IPS DF 19.7 (cell line): ENCODE results near the gene IL5.
"Not testable (repeated sequence)": the region's sequence is repeated elsewhere in the genome, so short reads cannot be mapped to it uniquely, and the experiment has no call there.

ENCODE experiments used
- DNase-seq: peaks from one replicate; pipeline ENCODE4 v3.0.0-alpha.2; 2013; ENCODE audit warnings: low read depth, low spot score

The IL5 gene

DNA sequence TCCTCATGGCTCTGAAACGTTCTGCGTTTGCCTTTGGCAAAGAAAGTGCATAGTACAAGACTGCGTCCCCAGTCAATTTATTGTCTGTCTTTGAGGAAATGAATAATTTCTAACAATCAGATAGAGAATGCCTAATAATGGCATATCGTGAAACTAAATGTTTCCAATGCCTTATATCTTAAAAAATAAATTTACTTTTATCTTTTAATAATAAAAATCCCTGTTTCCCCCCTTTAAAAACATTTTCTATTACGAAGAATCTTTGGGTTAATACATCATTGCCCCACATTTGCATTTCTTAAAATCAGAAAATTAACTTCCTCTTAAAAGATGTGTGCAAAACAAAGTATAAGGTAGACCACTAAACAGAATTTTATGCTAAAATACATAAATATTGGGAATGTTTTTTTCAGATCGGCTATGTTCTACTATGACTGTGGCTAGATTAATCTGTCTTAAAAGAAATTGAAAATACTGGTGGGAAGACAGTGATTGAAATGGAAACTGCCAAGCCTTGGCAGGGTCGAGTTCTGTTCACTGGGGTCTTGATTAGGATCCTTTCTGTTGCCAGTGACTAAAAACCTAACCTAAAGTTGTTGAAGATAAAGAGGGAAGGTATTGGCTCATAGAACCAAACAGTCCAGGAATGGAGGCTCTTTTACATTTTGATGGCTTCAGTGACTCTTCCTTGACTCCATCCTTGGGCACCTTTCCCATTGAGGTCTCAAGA lies at the start of gene IL5:
Gene IL5 (minus strand): TSS at position 51 of the 730 bp plus-strand sequence. CDS start 44 bp downstream, at position 7.
- no peak for DNase-seq

DNA sequence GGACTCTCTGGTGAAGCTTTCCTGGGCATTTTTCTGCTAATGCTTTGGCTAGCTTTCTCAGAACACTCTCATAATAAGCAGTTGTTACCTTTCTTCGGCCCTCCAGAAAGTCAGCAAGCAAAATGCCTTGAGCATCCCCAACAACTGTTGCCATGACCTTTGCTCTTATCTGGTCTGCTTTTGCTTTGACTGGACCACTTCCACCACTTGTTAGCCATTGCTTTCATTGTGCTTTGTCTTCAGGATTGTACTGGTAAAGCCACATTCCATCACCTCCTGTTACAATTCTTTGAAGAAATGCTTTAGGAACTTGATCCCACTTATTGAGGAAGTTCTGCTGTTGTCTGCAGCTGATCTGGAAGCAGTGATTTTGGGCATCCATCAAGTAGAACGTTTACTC lies 49.2 kb upstream of the IL5 start:
- DNase-seq, result no peak

DNA sequence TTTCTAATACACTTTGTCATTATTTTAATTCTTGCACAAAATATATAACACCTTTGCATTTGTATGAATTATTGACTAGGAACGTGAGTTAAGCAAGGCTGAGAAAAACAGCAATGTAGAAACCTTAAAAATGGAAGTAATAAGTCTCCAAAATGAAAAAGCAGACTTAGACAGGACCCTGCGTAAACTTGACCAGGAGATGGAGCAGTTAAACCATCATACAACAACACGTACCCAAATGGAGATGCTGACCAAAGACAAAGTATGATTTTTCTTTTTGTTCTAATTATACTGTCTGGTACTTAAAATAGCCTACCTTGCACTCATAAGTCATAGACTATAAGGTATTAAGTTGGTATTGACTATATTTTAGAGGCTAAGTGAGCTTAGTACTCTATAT lies 47.8 kb upstream of the IL5 start:
- DNase-seq, result no peak

DNA sequence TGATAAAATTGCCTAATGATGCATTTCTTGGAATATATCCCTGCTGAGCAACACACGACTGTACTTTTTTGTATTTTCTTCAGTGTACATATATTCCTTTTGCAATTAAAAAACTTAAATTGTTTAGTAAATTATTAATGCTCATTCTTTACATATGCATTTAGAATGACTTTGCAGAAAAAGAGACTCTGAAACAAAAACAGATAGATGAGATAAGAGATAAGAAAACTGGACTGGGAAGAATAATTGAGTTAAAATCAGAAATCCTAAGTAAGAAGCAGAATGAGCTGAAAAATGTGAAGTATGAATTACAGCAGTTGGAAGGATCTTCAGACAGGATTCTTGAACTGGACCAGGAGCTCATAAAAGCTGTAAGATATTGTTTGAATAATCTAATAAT lies 46.1 kb upstream of the IL5 start:
- no peak for DNase-seq

DNA sequence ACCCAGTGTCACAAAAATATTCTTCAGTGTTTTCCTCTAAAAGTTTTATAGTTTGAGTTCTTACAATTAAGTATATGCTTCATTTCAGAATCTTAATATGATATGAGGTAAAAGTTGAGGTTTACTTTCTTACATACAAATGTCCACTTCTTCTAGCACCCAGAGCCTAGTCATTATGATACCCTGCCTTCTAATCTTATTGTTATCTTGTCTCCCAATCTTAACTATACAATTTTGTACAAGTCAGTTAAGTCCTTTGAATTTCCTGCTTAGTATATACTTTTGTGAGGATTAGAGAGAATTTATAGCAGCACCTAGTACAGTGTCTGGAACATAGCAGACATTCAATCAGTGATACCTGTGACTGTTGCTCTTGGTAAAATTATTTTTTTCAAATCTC lies 42.7 kb upstream of the IL5 start:
- no peak for DNase-seq

DNA sequence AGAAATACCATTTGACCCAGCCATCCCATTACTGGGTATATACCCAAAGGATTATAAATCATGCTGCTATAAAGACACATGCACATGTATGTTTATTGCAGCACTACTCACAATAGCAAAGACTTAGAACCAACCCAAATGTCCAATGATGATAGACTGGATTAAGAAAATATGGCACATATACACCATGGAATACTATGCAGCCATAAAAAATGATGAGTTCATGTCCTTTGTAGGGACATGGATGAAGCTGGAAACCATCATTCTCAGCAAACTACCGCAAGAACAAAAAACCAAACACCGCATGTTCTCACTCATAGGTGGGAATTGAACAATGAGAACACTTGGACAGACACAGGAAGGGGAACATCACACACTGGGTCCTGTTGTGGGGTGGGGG lies 41.2 kb upstream of the IL5 start:
- not testable (repeated sequence) for DNase-seq

DNA sequence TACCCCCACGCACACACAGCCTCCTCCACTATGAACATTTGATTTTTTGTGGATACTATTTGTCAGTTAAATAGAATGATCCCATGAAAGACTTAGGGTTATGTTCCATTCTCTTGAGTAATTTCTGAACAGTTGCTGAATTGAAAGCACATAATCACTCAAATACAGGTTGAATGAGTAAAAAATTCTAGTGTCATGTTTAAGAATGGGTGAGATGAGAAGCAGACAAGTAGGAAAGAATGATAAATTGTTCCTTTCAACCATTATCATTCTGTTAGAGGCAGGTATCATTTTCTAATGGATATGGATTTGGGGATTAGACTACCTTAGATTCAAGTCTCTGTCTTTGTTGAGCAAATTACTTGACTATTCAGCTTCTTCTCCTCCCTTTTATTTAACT lies 32.8 kb upstream of the IL5 start:
- no peak for DNase-seq

DNA sequence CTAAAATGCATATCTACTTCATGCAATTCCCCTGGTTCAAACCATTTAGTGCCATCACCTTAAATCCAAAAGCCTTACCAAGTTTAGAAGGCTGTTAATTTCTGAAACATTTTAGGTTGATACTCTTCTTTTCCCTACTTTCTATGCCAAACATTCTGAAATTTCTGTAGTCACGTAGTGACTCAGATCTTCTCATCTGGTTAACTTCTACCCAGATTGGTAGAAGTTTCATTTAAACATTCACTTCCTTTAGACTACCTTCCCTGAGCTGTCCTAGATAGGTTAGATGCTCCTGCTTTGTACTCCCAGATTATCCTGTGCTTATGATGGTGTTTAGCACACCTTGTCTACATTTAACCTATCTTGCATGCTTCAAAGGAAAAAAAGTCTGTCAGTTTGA lies 23.3 kb upstream of the IL5 start:
- no peak for DNase-seq

DNA sequence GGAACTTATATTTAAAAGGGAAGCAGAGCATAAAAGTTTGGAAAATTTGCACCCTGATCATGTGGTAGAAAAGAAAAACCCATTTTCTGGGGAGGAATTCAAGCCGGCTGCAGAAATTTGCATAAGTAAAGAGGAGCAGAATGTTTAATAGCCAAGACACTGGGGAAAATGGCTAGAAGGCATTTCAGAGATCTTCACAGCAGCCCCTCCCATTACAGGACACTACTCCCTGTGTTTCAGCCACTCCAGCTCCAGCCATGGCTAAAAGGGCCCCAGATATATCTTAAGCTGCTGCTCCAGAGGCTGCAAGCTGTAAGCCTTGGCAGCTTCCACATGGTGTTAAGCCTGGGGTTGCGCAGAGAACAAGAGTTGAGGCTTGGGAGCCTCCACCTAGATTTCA lies 21.2 kb upstream of the IL5 start:
- not testable (repeated sequence) for DNase-seq

DNA sequence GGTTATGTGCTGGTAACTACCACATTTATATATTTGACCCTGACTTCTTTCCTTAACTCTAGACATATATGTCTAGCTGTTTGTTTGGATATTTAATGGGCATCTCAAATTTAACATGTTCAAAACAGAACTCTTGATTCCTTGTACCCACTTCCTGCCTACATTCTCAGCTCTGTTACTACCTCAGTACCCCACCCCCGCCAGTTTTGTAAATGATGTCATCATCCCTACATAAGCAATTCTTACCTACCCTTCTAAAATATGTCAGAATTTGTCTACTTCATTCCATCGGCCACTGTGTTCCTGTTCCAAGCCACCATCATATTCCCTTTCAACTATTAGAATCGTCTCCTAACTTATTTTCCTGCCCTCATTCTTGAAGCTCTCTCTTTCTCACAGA lies 18.3 kb upstream of the IL5 start:
- no peak for DNase-seq

DNA sequence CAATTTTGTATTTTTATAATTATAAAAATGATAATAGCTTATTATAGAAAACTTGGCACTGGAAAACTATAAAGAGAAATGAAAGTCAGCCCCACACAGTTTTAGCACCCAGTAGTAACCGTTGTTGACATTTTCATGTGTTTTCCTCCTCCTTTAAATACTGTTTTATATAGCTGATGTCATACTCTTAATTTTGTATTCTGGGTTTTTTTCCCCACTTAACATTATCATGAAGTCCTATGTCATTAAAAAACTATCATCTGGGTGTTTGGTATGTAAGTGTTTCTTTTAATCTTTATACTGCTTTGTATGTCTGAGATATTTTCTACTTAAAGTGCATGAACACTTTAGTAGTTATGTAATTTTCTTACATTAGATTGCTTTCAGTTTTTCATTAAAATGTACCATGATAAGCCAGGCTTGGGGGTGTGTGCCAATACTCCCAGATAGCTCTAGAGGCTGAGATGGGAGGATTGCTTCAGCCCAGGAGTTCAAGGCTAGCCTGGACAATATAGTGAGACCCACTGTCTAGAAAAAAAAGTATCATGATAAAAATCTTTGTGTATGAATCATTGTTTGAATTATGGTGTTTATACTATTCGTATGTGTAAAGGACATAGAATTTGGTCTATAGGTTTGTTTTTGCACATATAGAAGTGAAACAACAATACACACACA lies 16.2 kb upstream of the IL5 start:
- no peak for DNase-seq

DNA sequence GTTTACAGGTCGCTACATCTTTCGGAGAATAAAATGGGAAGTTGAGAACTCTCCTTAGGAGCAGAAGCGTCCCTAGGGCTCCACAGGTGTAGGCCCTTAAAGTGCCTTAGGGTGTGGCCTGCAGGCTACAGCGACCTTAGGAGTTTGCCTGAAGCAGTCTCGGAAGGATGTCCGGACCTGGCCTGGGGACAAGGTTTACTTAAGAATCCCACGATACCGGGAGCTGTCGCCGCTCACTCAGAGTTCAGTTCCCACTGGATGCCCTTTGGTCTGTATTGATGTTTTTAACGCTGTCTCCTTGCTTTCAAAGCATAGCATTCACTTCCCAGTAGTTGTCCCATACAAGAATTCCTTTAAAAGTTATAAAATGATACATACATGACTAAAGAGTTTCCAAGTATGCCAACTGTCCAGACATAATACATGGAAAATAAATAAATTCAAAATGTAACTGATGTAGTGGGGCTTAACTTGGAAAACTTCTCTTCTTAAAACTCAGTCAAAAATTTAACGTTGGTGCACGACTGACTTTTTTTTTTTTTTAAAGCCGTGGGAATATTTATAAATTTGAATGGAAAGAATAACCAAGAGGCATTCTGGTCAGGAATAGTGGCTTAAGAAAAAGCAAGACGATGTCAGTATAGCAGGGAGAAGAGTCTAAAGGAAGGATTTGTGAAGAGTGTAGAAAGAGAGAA lies 14.3 kb upstream of the IL5 start:
- DNase-seq, result no peak

DNA sequence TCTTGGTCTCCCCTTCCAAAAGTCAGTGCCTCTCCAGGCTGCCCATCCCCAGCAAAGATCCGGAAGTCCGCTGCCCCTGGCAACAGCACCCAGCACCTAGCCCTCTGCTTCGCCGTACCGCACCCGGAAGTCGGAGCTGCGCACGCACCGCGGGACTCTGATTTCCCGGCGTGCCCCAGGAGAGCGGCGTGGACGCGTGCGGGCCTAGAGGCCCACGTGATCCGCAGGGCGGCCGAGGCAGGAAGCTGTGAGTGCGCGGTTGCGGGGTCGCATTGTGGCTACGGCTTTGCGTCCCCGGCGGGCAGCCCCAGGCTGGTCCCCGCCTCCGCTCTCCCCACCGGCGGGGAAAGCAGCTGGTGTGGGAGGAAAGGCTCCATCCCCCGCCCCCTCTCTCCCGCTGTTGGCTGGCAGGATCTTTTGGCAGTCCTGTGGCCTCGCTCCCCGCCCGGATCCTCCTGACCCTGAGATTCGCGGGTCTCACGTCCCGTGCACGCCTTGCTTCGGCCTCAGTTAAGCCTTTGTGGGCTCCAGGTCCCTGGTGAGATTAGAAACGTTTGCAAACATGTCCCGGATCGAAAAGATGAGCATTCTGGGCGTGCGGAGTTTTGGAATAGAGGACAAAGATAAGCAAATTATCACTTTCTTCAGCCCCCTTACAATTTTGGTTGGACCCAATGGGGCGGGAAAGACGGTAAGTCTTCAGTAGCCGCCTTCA lies 13.6 kb upstream of the IL5 start, which contains the start of gene RAD50:
Gene RAD50 (plus strand): TSS at position 215 of the 715 bp plus-strand sequence. CDS start 348 bp downstream, at position 563.
- peak; percentile 74 for DNase-seq

DNA sequence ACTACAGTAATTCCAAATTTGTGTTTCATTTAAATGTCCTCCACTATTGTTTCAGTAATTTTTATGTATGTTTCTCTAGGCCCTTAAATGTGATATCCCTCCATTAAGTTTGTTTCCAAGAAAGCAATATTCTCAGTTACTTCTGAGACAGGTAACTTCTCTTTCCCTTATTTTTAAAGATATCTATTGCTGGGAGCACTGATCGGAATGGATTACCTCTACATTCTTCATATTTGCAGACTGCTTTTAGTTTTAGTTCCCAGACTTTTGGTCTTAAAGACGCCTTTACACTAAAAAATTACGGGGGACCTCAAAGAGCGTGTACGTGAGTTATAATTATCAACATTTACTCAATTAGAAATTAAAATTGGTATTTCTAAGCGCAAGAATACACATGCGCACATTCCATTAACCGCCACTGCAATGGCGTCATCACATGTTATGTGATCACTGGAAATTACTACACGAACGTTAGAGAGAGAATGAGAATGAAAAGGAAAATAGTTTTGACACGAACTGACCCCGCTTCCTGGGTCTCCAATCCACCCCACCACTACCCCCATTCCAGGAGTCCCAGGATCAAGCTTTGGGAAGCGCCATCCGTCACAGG lies 12.9 kb upstream of the IL5 start:
- no peak for DNase-seq

DNA sequence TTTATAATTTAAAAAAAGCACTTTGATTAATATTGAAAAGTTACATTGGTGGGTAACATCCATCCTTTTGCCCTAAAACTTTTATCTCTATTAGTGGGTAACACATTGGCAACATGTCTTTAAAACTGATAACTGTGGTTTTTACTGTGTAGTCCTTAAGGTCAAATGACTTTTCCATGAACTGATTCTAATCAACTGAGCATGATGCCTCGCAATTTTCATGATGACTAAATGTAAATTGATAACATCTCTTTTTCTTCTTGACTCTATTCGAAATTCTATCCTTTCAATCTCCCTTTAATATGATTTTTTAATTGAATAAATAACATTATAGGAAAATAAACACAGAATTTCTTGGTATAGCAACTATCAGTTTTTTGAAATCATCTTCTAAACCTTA lies 6.3 kb upstream of the IL5 start:
- no peak for DNase-seq

DNA sequence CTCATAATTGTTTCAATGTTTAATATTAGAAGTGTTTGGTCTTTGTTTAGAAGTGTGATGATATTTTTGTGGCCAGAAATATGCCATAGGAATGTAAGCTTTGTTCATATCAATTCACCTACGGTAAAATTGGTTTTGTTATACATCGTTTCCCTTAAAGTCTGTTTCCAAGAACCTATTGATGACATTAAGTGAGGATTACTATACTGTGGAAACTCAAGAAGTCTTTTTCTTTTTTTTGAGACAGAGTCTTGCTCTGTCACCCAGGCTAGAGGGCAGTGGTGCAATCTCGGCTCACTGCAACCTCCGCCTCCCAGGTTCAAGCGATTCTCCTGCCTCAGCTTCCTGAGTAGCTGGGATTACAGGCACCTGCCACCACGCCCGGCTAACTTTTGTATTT lies 5.5 kb upstream of the IL5 start:
- not testable (repeated sequence) for DNase-seq

DNA sequence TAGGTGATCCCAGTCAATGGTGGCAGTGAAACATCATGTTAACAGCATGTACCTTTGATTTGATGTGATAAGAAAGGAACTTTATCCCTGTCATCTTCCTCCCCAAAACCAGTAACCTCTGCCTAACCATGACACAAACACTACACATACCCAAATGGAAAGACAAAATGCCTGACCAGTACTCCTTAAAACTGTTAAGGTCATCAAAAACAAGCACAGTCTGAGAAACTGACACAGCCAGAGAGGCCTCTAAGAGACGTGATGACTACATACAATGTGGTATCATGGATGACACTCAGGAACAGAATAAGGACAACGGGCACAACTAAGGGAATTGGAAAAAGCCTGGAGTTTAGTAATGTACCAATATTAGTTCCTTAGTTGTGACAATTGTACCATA lies 3.9 kb upstream of the IL5 start:
- no peak for DNase-seq

DNA sequence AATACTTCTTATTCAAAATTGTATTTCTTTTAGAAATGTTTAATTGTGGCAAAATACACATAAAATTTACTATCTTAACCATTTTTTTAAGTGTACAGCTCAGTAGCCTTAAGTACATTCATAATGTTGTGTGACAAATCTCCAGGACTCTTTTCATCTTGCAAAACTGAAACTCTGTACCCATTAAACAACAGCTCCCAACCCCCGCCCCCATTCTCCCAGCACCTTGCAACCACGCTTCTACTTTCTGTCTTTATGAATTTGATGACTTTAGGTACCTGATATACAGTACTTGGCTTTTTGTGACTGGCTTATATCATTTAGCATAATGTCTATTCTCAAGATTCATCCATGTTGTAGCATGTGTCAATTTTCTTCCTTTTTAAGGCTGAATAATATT lies 2.8 kb upstream of the IL5 start:
- no peak for DNase-seq

DNA sequence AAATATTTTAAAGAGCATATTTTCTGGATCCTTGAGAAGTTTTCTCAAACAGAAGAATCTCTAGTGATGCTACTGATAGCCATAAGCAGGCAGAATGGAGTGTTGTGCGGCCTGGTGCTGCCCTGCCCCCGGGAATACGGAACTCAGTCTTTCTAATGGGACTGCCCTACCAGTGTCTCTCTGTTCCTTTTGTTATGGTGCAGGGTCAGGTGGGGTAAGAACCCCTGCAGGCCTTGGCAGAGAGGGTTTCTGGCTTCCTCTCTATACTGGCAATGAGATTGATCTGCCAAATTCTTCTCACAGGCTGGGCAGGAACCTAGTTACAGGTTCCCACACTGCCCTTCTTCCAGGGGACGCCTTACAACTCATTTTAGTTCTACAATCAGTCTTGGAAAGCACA lies 2.6 kb downstream of the IL5 start:
- no peak for DNase-seq

DNA sequence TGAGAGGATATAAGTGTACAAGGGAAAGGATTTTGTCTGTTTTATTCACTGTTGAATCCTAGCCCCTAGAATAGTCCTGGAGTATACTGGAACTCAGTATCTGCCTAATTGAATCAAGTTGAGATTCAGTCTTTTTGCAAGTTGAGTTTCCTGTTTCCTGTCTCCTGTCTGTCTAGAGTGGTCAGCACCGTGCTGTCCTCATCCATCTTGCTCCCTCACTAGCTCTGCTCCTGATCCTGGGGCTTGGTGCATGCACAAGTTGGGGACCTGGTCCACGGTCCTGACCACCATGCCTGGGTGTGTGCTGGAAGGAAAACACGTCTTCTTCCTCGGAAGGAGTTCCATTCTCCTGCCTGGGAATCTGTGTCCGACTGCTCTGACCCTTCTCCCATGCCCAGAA lies 3.2 kb downstream of the IL5 start:
- no peak for DNase-seq

DNA sequence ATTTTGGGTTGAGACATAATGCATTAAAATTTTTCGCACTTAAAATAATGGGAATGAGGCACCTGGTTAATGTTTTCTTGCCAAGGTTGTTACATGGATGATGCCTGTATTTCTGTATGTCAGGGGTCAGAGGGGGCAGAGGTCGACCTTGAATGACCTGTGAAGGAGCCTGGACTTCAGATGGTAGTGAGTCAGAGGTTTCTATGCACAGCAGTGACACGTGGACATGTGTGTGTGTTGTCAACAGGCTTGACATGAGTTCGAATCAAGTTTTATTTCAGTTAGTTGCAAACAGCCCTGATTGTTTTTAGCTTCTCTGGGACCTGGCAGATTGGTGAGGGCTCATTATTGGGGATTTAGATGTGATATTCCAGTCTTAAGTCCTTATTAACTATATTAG lies 3.6 kb downstream of the IL5 start:
- DNase-seq, result no peak

DNA sequence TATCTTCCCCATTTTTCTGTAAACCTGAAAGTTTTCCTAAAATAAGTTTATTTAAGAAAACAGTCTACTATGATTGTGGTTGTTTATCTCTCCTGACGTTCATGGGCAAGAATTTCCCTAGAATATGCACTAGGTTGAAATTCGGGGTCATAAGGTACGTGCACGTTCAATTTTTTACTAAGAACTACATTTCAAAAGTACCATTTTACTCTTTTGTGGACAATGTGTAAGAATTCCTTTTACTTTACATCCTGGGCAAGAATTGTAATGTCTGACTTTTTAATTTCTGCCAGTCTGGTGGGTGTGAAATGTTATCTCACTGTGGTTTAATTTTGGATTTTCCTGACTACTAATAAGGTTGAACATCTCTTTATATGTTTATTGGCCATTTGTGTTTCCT lies 12.4 kb downstream of the IL5 start:
- DNase-seq, result no peak
